GM12878 (cell line): ENCODE measurements around the gene MEIOSIN. TPM values are rescaled to one million over a fixed set of nuclear protein-coding genes. Genes with fewer than 3 reads are reported as not detected.
A peak's percentile ranks its signal among the peaks of the same experiment; 100 is the strongest.

Experiments used
- CREM ChIP-seq: IDR thresholded peaks from 2 replicates; pipeline ENCODE4 v1.6.1; 2014; ENCODE audit warnings: antibody characterized with exemption, low read depth
- EED ChIP-seq: sonication (generic); IDR thresholded peaks from 2 replicates; pipeline ENCODE4 v1.6.1; 2016; ENCODE audit warnings: antibody characterized with exemption, low read depth
- EP300 ChIP-seq, 2 experiments: fragments of 150-350 bp in 1 of 2; IDR thresholded peaks; 2 replicates each; pipeline ENCODE4 v1.6.1; 2011 to 2012; ENCODE audit warnings: low read depth in 2 of 2, low read length in 2 of 2, borderline replicate concordance in 1 of 2, improper control_type of control experiment in 1 of 2, inconsistent platforms in 1 of 2; ENCODE audit not compliant: control insufficient read depth in 1 of 2
- ETV6 ChIP-seq, 2 experiments: fragments of 450-650 bp in 1 of 2; IDR thresholded peaks in 1 of 2; conservative IDR thresholded peaks in 1 of 2; 2 replicates each; pipeline ENCODE4 v1.6.1; 2014; ENCODE audit warnings: antibody characterized with exemption in 1 of 2, borderline replicate concordance in 1 of 2, low read depth in 1 of 2, mild to moderate bottlenecking in 1 of 2, moderate library complexity in 1 of 2
- FOS ChIP-seq: IDR thresholded peaks from 3 replicates; pipeline ENCODE4 v1.6.1; 2011; ENCODE audit warnings: borderline replicate concordance; ENCODE audit not compliant: insufficient read length; ENCODE audit errors: extremely low read depth
- FOXM1 ChIP-seq: IDR thresholded peaks from 2 replicates; pipeline ENCODE4 v1.6.1; 2012; ENCODE audit warnings: low read depth, mild to moderate bottlenecking, inconsistent platforms, low read length, moderate library complexity
- GATAD2B ChIP-seq: fragments of 450-650 bp; conservative IDR thresholded peaks from 2 replicates; pipeline ENCODE4 v1.6.1; 2017; ENCODE audit warnings: low read depth, mild to moderate bottlenecking, moderate library complexity
- HDGF ChIP-seq: fragments of 450-650 bp; IDR thresholded peaks from 2 replicates; pipeline ENCODE4 v1.6.1; 2016; ENCODE audit warnings: antibody characterized with exemption
- JUNB ChIP-seq: IDR thresholded peaks from 2 replicates; pipeline ENCODE4 v1.6.1; 2016; ENCODE audit warnings: antibody characterized with exemption, mild to moderate bottlenecking
- NBN ChIP-seq: fragments of 450-650 bp; IDR thresholded peaks from 2 replicates; pipeline ENCODE4 v1.6.1; 2016
- NFIC ChIP-seq: IDR thresholded peaks from 2 replicates; pipeline ENCODE4 v1.6.1; 2012; ENCODE audit warnings: low read depth, mild to moderate bottlenecking, inconsistent platforms, low read length, moderate library complexity
- NR2F1 ChIP-seq: fragments of 450-650 bp; conservative IDR thresholded peaks from 2 replicates; pipeline ENCODE4 v1.6.1; 2017; ENCODE audit warnings: mild to moderate bottlenecking
- POLR2A ChIP-seq: IDR thresholded peaks from 2 replicates; pipeline ENCODE4 v1.6.1; 2011; ENCODE audit warnings: low read depth, mild to moderate bottlenecking, low read length
- RAD51 ChIP-seq: fragments of 450-650 bp; IDR thresholded peaks from 2 replicates; pipeline ENCODE4 v1.6.1; 2016; ENCODE audit warnings: moderate library complexity, mild to moderate bottlenecking, inconsistent platforms
- RB1 ChIP-seq: fragments of 450-650 bp; formaldehyde crosslinking; IDR thresholded peaks from 2 replicates; pipeline ENCODE4 v1.6.1; 2017; ENCODE audit warnings: mild to moderate bottlenecking, borderline replicate concordance
- RBBP5 ChIP-seq: fragments of 200-600 bp; sonication (generic); conservative IDR thresholded peaks from 2 replicates; pipeline ENCODE4 v1.6.1; 2016
- RFX5 ChIP-seq: IDR thresholded peaks from 2 replicates; pipeline ENCODE4 v1.6.1; 2011; ENCODE audit warnings: low read depth, low read length, improper control_type of control experiment
- SP1 ChIP-seq: IDR thresholded peaks from one replicate; pipeline ENCODE4 v1.6.1; 2011; ENCODE audit warnings: low read depth, low read length
- SRF ChIP-seq, 2 experiments: IDR thresholded peaks; 2 replicates each; pipeline ENCODE4 v1.6.1; 2011; ENCODE audit warnings: low read depth in 2 of 2, low read length in 2 of 2, mild to moderate bottlenecking in 1 of 2, moderate library complexity in 1 of 2
- TARDBP ChIP-seq: IDR thresholded peaks from 2 replicates; pipeline ENCODE4 v1.6.1; 2016; ENCODE audit warnings: borderline replicate concordance
- YY1 ChIP-seq: IDR thresholded peaks from 2 replicates; pipeline ENCODE4 v1.6.1; 2011; ENCODE audit warnings: low read depth, mild to moderate bottlenecking, low read length
- ZNF622 ChIP-seq: fragments of 450-650 bp; IDR thresholded peaks from 2 replicates; pipeline ENCODE4 v1.6.1; 2017; ENCODE audit warnings: mild to moderate bottlenecking, inconsistent platforms
- polyA plus RNA-seq, 11 experiments: library from polyadenylated mRNA; depleted of rRNA in 4 of 11; unstranded in 6 of 11; stranded (reverse) in 5 of 11; fragments of >200 nt; fragmentation: Nextera tagmentation in 4 of 11; fragmentation: Illumina TruSeq in 1 of 11; extraction: Ambion mirVana in 4 of 11; extraction: Trizol in 1 of 11; gene quantifications; 1 replicate in 1 of 11; 2 replicates in 10 of 11; pipeline versions ENCODE4 v1.2.1 to v1.2.3, GENCODE V29; 2011 to 2016; ENCODE audit warnings: inconsistent platforms in 2 of 11, missing spikeins in 2 of 11, low read depth in 1 of 11
- total RNA-seq, 4 experiments: library from RNA; depleted of rRNA in 3 of 4; stranded (reverse); fragments of >200 nt in 3 of 4; fragmentation: Illumina TruSeq in 1 of 4; extraction: Trizol in 1 of 4; gene quantifications; 2 replicates each; pipeline versions ENCODE4 v1.2.1 to v1.2.3, GENCODE V29; 2013 to 2021
- TF ChIP-seq, protein P1 (sequence below): fragments of 450-650 bp; conservative IDR thresholded peaks from 2 replicates; pipeline ENCODE4 v1.6.1; 2017; ENCODE audit warnings: mild to moderate bottlenecking, moderate library complexity
- TF ChIP-seq, protein P2 (sequence below): fragments of 450-650 bp; IDR thresholded peaks from 2 replicates; pipeline ENCODE4 v1.6.1; 2017; ENCODE audit warnings: mild to moderate bottlenecking
- TF ChIP-seq, protein P3 (sequence below): fragments of 450-650 bp; IDR thresholded peaks from 2 replicates; pipeline ENCODE4 v1.6.1; 2016; ENCODE audit warnings: mild to moderate bottlenecking
- TF ChIP-seq, protein P4 (sequence below): IDR thresholded peaks from 2 replicates; pipeline ENCODE4 v1.6.1; 2012; ENCODE audit warnings: low read length, inconsistent platforms

MEIOSIN gene
- total and polyA plus RNA-seq, 10 of the 15 experiments (the other 5 are each of a cell fraction or from before 2014, with no cell fraction given) = 0.05 to 0.66 (median 0.14) TPM; not detected in 4

DNA sequence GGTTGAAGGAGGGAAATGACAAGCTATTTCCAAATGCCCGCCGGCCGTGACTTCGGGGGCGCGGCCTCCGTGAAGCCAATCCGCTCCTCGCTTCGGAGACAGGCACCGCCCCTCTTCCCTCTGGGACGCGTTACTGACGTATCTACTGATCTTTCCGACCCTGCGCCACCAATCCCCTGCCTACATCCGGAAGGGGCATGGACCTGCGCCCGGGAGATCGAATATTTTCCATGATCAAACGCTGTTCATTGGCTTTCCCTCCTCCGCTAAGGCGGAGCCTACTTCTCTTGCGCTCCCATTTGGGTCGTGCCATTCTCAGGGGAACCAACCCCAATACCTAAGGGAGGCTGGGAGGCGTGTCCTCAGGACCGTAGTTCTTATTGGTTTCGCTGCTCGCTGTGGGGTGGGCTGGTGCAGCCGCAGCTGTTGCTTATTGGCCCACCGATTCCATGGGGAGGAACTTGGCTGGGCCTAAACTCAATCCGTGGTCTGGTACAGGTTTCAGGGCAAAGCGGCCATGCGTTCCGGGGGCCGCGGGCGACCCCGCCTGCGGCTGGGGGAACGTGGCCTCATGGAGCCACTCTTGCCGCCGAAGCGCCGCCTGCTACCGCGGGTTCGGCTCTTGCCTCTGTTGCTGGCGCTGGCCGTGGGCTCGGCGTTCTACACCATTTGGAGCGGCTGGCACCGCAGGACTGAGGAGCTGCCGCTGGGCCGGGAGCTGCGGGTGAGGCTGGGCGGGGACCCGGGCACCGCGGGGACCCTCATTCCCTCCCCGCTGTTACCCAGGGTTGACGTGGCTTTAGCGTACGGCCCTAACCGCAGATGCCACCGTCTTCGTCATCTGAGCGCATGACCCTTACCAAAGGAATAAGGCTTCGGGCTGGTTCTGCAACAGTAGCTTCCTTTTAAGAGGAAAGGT is 40.8 kb upstream of the MEIOSIN start, which contains the start of gene QPCTL (continued):
- no peak for TF ChIP-seq ETV6 (conservative IDR thresholded peaks at IDR 0.05 in 1 of 2, IDR thresholded peaks at IDR 0.05 in 1 of 2; ENCODE audit: borderline replicate concordance in 1 of 2, low read depth in 1 of 2)
- TF ChIP-seq NBN = 0 out of 2 replicates have a peak, but pooled peaks have one; percentile 56
- peak; percentile 48 for TF ChIP-seq FOS
- TF ChIP-seq GATAD2B = peak; percentile 48
- TF ChIP-seq CREM = peak; percentile 85
- TF ChIP-seq RAD51 = no peak
- TF ChIP-seq POLR2A = peak; percentile 93
- no peak for TF ChIP-seq FOXM1
- peak; percentile 25; the same call in 1 of the 2 replicates for TF ChIP-seq NR2F1
- TF ChIP-seq YY1 = peak; percentile 77
- TF ChIP-seq ZNF622 = no peak
- peak; percentile 44; the same call in 1 of the 2 replicates for TF ChIP-seq RB1
- 0 out of 4 replicates have a peak, but pooled peaks of 1 of the 2 experiments have one; percentile 7 for TF ChIP-seq SRF (IDR thresholded peaks at IDR 0.05; ENCODE audit: low read depth in 2 of 2, low read length in 2 of 2)
- peak; percentile 13 to 31; a peak in 1 of 4 replicates for TF ChIP-seq EP300 (IDR thresholded peaks at IDR 0.05; ENCODE audit: borderline replicate concordance in 1 of 2, control insufficient read depth in 1 of 2, low read depth in 2 of 2, low read length in 2 of 2)
- TF ChIP-seq JUNB = no peak
- no peak; the same call in 1 of the 2 replicates for TF ChIP-seq EED
- TF ChIP-seq, protein P1, sequence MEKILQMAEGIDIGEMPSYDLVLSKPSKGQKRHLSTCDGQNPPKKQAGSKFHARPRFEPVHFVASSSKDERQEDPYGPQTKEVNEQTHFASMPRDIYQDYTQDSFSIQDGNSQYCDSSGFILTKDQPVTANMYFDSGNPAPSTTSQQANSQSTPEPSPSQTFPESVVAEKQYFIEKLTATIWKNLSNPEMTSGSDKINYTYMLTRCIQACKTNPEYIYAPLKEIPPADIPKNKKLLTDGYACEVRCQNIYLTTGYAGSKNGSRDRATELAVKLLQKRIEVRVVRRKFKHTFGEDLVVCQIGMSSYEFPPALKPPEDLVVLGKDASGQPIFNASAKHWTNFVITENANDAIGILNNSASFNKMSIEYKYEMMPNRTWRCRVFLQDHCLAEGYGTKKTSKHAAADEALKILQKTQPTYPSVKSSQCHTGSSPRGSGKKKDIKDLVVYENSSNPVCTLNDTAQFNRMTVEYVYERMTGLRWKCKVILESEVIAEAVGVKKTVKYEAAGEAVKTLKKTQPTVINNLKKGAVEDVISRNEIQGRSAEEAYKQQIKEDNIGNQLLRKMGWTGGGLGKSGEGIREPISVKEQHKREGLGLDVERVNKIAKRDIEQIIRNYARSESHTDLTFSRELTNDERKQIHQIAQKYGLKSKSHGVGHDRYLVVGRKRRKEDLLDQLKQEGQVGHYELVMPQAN = peak; percentile 96
- peak; percentile 96 for TF ChIP-seq HDGF
- no peak for TF ChIP-seq TARDBP
- TF ChIP-seq, protein P2, sequence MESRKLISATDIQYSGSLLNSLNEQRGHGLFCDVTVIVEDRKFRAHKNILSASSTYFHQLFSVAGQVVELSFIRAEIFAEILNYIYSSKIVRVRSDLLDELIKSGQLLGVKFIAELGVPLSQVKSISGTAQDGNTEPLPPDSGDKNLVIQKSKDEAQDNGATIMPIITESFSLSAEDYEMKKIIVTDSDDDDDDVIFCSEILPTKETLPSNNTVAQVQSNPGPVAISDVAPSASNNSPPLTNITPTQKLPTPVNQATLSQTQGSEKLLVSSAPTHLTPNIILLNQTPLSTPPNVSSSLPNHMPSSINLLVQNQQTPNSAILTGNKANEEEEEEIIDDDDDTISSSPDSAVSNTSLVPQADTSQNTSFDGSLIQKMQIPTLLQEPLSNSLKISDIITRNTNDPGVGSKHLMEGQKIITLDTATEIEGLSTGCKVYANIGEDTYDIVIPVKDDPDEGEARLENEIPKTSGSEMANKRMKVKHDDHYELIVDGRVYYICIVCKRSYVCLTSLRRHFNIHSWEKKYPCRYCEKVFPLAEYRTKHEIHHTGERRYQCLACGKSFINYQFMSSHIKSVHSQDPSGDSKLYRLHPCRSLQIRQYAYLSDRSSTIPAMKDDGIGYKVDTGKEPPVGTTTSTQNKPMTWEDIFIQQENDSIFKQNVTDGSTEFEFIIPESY = no peak
- peak; percentile 82 for TF ChIP-seq SP1
- TF ChIP-seq, protein P3, sequence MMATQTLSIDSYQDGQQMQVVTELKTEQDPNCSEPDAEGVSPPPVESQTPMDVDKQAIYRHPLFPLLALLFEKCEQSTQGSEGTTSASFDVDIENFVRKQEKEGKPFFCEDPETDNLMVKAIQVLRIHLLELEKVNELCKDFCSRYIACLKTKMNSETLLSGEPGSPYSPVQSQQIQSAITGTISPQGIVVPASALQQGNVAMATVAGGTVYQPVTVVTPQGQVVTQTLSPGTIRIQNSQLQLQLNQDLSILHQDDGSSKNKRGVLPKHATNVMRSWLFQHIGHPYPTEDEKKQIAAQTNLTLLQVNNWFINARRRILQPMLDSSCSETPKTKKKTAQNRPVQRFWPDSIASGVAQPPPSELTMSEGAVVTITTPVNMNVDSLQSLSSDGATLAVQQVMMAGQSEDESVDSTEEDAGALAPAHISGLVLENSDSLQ = peak; percentile 90
- peak; percentile 72 for TF ChIP-seq RFX5
- no peak for TF ChIP-seq NFIC
- TF ChIP-seq, protein P4, sequence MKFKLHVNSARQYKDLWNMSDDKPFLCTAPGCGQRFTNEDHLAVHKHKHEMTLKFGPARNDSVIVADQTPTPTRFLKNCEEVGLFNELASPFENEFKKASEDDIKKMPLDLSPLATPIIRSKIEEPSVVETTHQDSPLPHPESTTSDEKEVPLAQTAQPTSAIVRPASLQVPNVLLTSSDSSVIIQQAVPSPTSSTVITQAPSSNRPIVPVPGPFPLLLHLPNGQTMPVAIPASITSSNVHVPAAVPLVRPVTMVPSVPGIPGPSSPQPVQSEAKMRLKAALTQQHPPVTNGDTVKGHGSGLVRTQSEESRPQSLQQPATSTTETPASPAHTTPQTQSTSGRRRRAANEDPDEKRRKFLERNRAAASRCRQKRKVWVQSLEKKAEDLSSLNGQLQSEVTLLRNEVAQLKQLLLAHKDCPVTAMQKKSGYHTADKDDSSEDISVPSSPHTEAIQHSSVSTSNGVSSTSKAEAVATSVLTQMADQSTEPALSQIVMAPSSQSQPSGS = no peak; the same call in 1 of the 2 replicates
- TF ChIP-seq RBBP5 = no peak
